ENCODE data around the gene CERS4. TPM values are rescaled to one million over a fixed set of nuclear protein-coding genes. Genes with fewer than 3 reads are reported as not detected.
"Not testable (repeated sequence)": the region's sequence is repeated elsewhere in the genome, so short reads cannot be mapped to it uniquely, and the experiment has no call there.

The CERS4 gene
- polyA plus RNA-seq, 6 donors from 2014 or later = 36.3 to 53.3 (median 43.7) TPM

- ATAC-seq (ENCODE audit: low read depth in 2 of 2) (peak; percentile 93 to 97), DNase-seq (peak; percentile 77)
- peaks cover 0 to 4% (median 0%) of the 10 kb centered on the region in 7 donors for H3K9me3 Mint-ChIP-seq
- peak overlapping the region in 5 of 6 donors; percentile 30 to 95 (median 89) for H3K27ac Mint-ChIP-seq
- peaks cover 12 to 18% (median 15%) of the 10 kb centered on the region in 3 donors for H3K4me1 Mint-ChIP-seq
- peaks cover 5 to 30% of the 10 kb centered on the region in 2 donors for H3K36me3 Mint-ChIP-seq
- no peaks in the 10 kb centered on the region for H3K27me3 Mint-ChIP-seq
- no peak overlapping the region for H3K4me3 Mint-ChIP-seq
Measured at GRCh38 chr19:8252922-8253589, 43.9 kb downstream of the CERS4 start.

GRCh38 chr19:8253678-8254077 lies 44.5 kb downstream of the CERS4 start:
- no peaks in the 10 kb centered on the region for H3K27me3 Mint-ChIP-seq
- H3K4me3 Mint-ChIP-seq = no peak overlapping the region
- H3K27ac Mint-ChIP-seq = no peak overlapping the region
- no peaks in the 10 kb centered on the region for H3K9me3 Mint-ChIP-seq
- ATAC-seq (ENCODE audit: low read depth in 2 of 2) = no peak
- H3K4me1 Mint-ChIP-seq = peaks cover 6 to 12% (median 8%) of the 10 kb centered on the region in 3 donors
- peaks cover 0 to 27% of the 10 kb centered on the region in 2 donors for H3K36me3 Mint-ChIP-seq
- DNase-seq = no peak

GRCh38 chr19:8254286-8255001 lies 45.3 kb downstream of the CERS4 start:
- H3K27ac Mint-ChIP-seq = no peak overlapping the region
- H3K4me3 Mint-ChIP-seq = no peak overlapping the region
- no peaks in the 10 kb centered on the region for H3K9me3 Mint-ChIP-seq
- peaks cover 0 to 25% of the 10 kb centered on the region in 2 donors for H3K36me3 Mint-ChIP-seq
- H3K27me3 Mint-ChIP-seq = no peaks in the 10 kb centered on the region
- ATAC-seq (ENCODE audit: low read depth in 2 of 2) (no peak), DNase-seq (no peak)
- peaks cover 2 to 11% (median 8%) of the 10 kb centered on the region in 3 donors for H3K4me1 Mint-ChIP-seq

- ATAC-seq (ENCODE audit: low read depth in 2 of 2) = no peak
- Mint-ChIP-seq H3K9me3 (no peaks in the 10 kb centered on the region), H3K27me3 (no peaks in the 10 kb centered on the region), H3K4me1 (peaks cover 5 to 16% (median 12%) of the 10 kb centered on the region in 3 donors), H3K4me3 (no peak overlapping the region), H3K27ac (peak overlapping the region in 1 of 6 donors; percentile 57), H3K36me3 (peaks cover 0 to 31% of the 10 kb centered on the region in 2 donors)
- DNase-seq = no peak
Measured at GRCh38 chr19:8255426-8256125, 46.4 kb downstream of the CERS4 start.

- Mint-ChIP-seq H3K27ac (no peak overlapping the region), H3K4me1 (peaks cover 5 to 16% (median 12%) of the 10 kb centered on the region in 3 donors), H3K4me3 (peak overlapping the region in 1 of 8 donors; percentile 37), H3K27me3 (no peaks in the 10 kb centered on the region), H3K36me3 (peaks cover 0 to 31% of the 10 kb centered on the region in 2 donors), H3K9me3 (no peaks in the 10 kb centered on the region)
- ATAC-seq (ENCODE audit: low read depth in 2 of 2) = no peak
- DNase-seq = no peak
Measured at GRCh38 chr19:8256276-8257051, 47.3 kb downstream of the CERS4 start.

GRCh38 chr19:8257052-8257443 lies 47.9 kb downstream of the CERS4 start:
- DNase-seq = no peak
- Mint-ChIP-seq H3K27me3 (no peaks in the 10 kb centered on the region), H3K4me1 (peaks cover 5 to 16% (median 12%) of the 10 kb centered on the region in 3 donors), H3K9me3 (no peaks in the 10 kb centered on the region), H3K27ac (no peak overlapping the region), H3K4me3 (no peak overlapping the region), H3K36me3 (peaks cover 0 to 31% of the 10 kb centered on the region in 2 donors)
- ATAC-seq (ENCODE audit: low read depth in 2 of 2) = no peak

- Mint-ChIP-seq H3K27ac (peak overlapping the region in 5 of 6 donors; percentile 50 to 80 (median 59)), H3K27me3 (no peaks in the 10 kb centered on the region), H3K4me1 (peaks cover 3 to 10% (median 8%) of the 10 kb centered on the region in 3 donors), H3K36me3 (peaks cover 0 to 24% of the 10 kb centered on the region in 2 donors), H3K9me3 (no peaks in the 10 kb centered on the region), H3K4me3 (no peak overlapping the region)
- no peak for ATAC-seq (ENCODE audit: low read depth in 2 of 2)
- no peak for DNase-seq
Measured at GRCh38 chr19:8259142-8259921, 50.2 kb downstream of the CERS4 start.

- Mint-ChIP-seq H3K4me3 (peak overlapping the region in 1 of 8 donors; percentile 57), H3K27me3 (no peaks in the 10 kb centered on the region), H3K27ac (peak overlapping the region in 2 of 6 donors; percentile 56 to 72), H3K36me3 (peaks cover 0 to 24% of the 10 kb centered on the region in 2 donors), H3K9me3 (no peaks in the 10 kb centered on the region), H3K4me1 (peaks cover 3 to 10% (median 8%) of the 10 kb centered on the region in 3 donors)
- DNase-seq = no peak
- ATAC-seq (ENCODE audit: low read depth in 2 of 2) = no peak
Measured at GRCh38 chr19:8259922-8260247, 50.7 kb downstream of the CERS4 start.

- ATAC-seq (ENCODE audit: low read depth in 2 of 2) (no peak), DNase-seq (no peak)
- H3K27ac Mint-ChIP-seq = peak overlapping the region in 1 of 6 donors; percentile 71
- H3K4me3 Mint-ChIP-seq = no peak overlapping the region
- no peaks in the 10 kb centered on the region for H3K27me3 Mint-ChIP-seq
- H3K9me3 Mint-ChIP-seq = no peaks in the 10 kb centered on the region
- H3K36me3 Mint-ChIP-seq = peaks cover 0 to 19% of the 10 kb centered on the region in 2 donors
- H3K4me1 Mint-ChIP-seq = peaks cover 3 to 10% (median 8%) of the 10 kb centered on the region in 3 donors
Measured at GRCh38 chr19:8261347-8261746, 52.2 kb downstream of the CERS4 start.

- H3K36me3 Mint-ChIP-seq = peaks cover 0 to 19% of the 10 kb centered on the region in 2 donors
- no peaks in the 10 kb centered on the region for H3K9me3 Mint-ChIP-seq
- DNase-seq (no peak), ATAC-seq (ENCODE audit: low read depth in 2 of 2) (no peak)
- no peak overlapping the region for H3K4me3 Mint-ChIP-seq
- no peak overlapping the region for H3K27ac Mint-ChIP-seq
- H3K4me1 Mint-ChIP-seq = peaks cover 3 to 10% (median 8%) of the 10 kb centered on the region in 3 donors
- H3K27me3 Mint-ChIP-seq = no peaks in the 10 kb centered on the region
Measured at GRCh38 chr19:8261881-8262280, 52.7 kb downstream of the CERS4 start.

GRCh38 chr19:8262431-8262830 lies 53.3 kb downstream of the CERS4 start:
- no peak overlapping the region for H3K4me3 Mint-ChIP-seq
- peak overlapping the region in 1 of 6 donors; percentile 66 for H3K27ac Mint-ChIP-seq
- H3K27me3 Mint-ChIP-seq = no peaks in the 10 kb centered on the region
- H3K36me3 Mint-ChIP-seq = peaks cover 0 to 19% of the 10 kb centered on the region in 2 donors
- H3K9me3 Mint-ChIP-seq = no peaks in the 10 kb centered on the region
- H3K4me1 Mint-ChIP-seq = peaks cover 5 to 10% (median 8%) of the 10 kb centered on the region in 3 donors
- DNase-seq (no peak), ATAC-seq (ENCODE audit: low read depth in 2 of 2) (no peak)

- H3K4me3 Mint-ChIP-seq; ATAC-seq (ENCODE audit: low read depth in 2 of 2); H3K27me3 Mint-ChIP-seq; H3K9me3 Mint-ChIP-seq; DNase-seq; H3K36me3 Mint-ChIP-seq: not testable (repeated sequence)
- peak overlapping the region in 1 of 6 donors; percentile 56 for H3K27ac Mint-ChIP-seq
- peaks cover 14 to 21% (median 19%) of the 10 kb centered on the region in 3 donors for H3K4me1 Mint-ChIP-seq
Measured at GRCh38 chr19:8264248-8264647, 55.1 kb downstream of the CERS4 start.

Measured in naive B cell (primary cell).